Calu3 (cell line): Measurements from ENCODE around the gene ELOVL5. TPM values are rescaled to one million over a fixed set of nuclear protein-coding genes. Genes with fewer than 3 reads are reported as not detected.
A peak's percentile ranks its signal among the peaks of the same experiment; 100 is the strongest.

Source experiments
- BruUV-seq: library from RNA; stranded (reverse); fragments of 400-500 nt; replicated peaks from 2 replicates; lab custom pipeline; 2021; lab: Mats Ljungman, UMichigan
- CTCF ChIA-PET: fragments of 300-600 bp; sonication (Branson Sonifier 250); formaldehyde crosslinking; loops from one replicate; lab custom pipeline; 2022; ENCODE audit warnings: antibody characterized with exemption; lab: Charles Lee
- DNase-seq: peaks from one replicate; pipeline ENCODE4 v3.0.0; 2022
- H3K27ac Mint-ChIP-seq: one replicate; pipeline ENCODE4 v1.8.0; 2022; ENCODE audit warnings: mixed read lengths; ENCODE audit not compliant: unreplicated experiment
- H3K27me3 Mint-ChIP-seq: one replicate; pipeline ENCODE4 v1.8.0; 2022; ENCODE audit warnings: mixed read lengths; ENCODE audit not compliant: unreplicated experiment
- H3K36me3 Mint-ChIP-seq: one replicate; pipeline ENCODE4 v1.8.0; 2022; ENCODE audit warnings: mild to moderate bottlenecking, moderate library complexity, mixed read lengths; ENCODE audit not compliant: insufficient read depth, unreplicated experiment
- H3K4me1 Mint-ChIP-seq: one replicate; pipeline ENCODE4 v1.8.0; 2022; ENCODE audit warnings: mild to moderate bottlenecking, low read depth, mixed read lengths; ENCODE audit not compliant: unreplicated experiment
- H3K4me3 Mint-ChIP-seq: one replicate; pipeline ENCODE4 v1.8.0; 2022; ENCODE audit warnings: mild to moderate bottlenecking, low read depth, moderate library complexity, mixed read lengths; ENCODE audit not compliant: unreplicated experiment
- H3K9me3 Mint-ChIP-seq: one replicate; pipeline ENCODE4 v1.8.0; 2022; ENCODE audit warnings: low read depth, mixed read lengths; ENCODE audit not compliant: unreplicated experiment
- CTCF ChIP-seq: fragments of 200-600 bp; IDR thresholded peaks from one replicate; pipeline ENCODE4 v1.8.0; 2022; ENCODE audit warnings: antibody characterized with exemption; ENCODE audit not compliant: unreplicated experiment
- intact Hi-C: fragments of 100-400 bp; cut with micrococcal nuclease; formaldehyde crosslinking; loops from one replicate; pipeline ENCODE4 v1.10.0; 2022; ENCODE audit not compliant: unreplicated experiment
- total RNA-seq: library from RNA; stranded (reverse); gene quantifications from 2 replicates; pipeline ENCODE4 v1.2.3, GENCODE V29; 2022

Gene ELOVL5
- total RNA-seq, 1 experiment from 2014 or later, result 114 TPM

- H3K9me3 Mint-ChIP-seq, result no peaks in the 10 kb centered on the region
- intact Hi-C loops, result loop anchor here (5.0 to 10.0 kb wide), 2 partner anchors 119 to 124 kb away; no protein-coding TSS in a partner anchor
- BruUV-seq, result no TSS peak
- peak overlapping the region; percentile 76 for H3K27ac Mint-ChIP-seq
- peaks cover 9% of the 10 kb centered on the region for H3K4me1 Mint-ChIP-seq
- H3K36me3 Mint-ChIP-seq, result peaks cover 15% of the 10 kb centered on the region
- H3K27me3 Mint-ChIP-seq, result no peaks in the 10 kb centered on the region
- H3K4me3 Mint-ChIP-seq, result no peak overlapping the region
- CTCF ChIA-PET, result no interaction called here
- DNase-seq, result no peak
- no peak for TF ChIP-seq CTCF
These were observed 57.9 kb downstream of the ELOVL5 start for GRCh38 chr6:53290537-53291510.

GRCh38 chr6:53287336-53288225 is 61.2 kb downstream of the ELOVL5 start:
- Mint-ChIP-seq H3K27ac (no peak overlapping the region), H3K9me3 (no peaks in the 10 kb centered on the region), H3K27me3 (no peaks in the 10 kb centered on the region), H3K36me3 (peaks cover 6% of the 10 kb centered on the region), H3K4me1 (no peaks in the 10 kb centered on the region), H3K4me3 (no peak overlapping the region)
- no peak for DNase-seq
- intact Hi-C loops, result no loop called here
- CTCF ChIA-PET, result interaction anchor here (0.9 kb wide), 1 partner anchor 14 kb away, joined by 3 read pairs; no protein-coding TSS in a partner anchor
- TF ChIP-seq CTCF, result no peak
- no TSS peak for BruUV-seq

GRCh38 chr6:53284901-53285300 is 63.8 kb downstream of the ELOVL5 start:
- no peaks in the 10 kb centered on the region for H3K4me1 Mint-ChIP-seq
- CTCF ChIA-PET, result no interaction called here

More at GRCh38 chr6:53284901-53285300, 63.8 kb downstream of the ELOVL5 start:
- H3K36me3 Mint-ChIP-seq, result no peaks in the 10 kb centered on the region
- no peak for TF ChIP-seq CTCF
- H3K27ac Mint-ChIP-seq, result no peak overlapping the region
- no peaks in the 10 kb centered on the region for H3K27me3 Mint-ChIP-seq
- intact Hi-C loops, result no loop called here
- DNase-seq, result no peak
- no peaks in the 10 kb centered on the region for H3K9me3 Mint-ChIP-seq
- no TSS peak for BruUV-seq
- H3K4me3 Mint-ChIP-seq, result no peak overlapping the region
